ENCODE data around the gene ETV6.

The ETV6 gene

DNA sequence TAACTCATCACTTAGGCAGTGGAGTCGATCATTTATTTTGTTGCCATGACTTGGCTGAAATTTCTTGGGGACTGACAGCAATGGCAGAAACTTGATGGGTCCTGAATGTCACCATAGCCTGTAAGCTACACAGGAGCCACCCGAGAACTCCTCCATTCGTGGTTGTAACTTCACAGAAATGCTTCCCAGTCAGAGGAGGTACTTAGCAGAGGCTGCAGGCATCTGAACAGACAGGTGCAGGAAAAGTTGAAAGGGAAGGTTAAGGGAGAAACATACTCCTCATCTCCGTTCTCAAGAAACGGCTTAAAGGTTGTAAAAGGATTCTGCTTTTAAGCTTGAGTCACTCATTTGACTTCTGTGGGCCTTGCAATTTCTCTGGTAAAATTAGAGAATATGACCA is 47.7 kb downstream of the ETV6 start:
- no peak for DNase-seq

DNA sequence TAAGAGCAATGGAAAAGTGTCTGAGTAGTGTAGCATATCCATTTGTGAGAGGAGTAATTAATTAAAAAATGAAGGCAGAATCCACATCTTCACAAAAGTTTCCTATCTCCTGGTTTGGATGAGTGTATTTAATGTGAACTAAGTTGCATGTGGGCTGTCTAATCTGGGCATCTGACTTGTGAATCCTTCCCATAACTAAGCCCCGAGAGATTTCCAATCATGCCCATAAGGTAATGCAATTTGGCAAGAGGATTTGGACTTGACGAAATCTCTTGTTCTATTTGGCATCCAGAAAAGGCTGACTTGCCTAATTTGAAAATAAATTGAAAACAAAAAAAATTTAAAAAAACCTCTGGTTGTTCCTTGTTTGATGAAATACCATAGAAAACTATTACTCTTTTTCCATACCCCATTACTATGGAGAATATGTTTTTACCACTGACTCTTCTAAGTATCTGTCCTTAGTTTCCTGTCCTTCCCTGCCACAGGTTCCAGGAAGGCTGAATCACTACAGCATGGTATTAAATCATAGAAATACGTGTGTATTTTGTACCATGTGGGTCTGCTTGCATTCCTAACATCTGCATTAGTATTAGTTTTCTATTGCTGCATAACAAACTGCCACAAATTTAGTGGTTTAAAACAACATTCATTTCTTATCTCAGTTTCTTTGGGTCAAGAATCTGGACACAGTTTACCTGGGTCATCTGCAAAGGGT is 48.4 kb downstream of the ETV6 start:
- DNase-seq: no peak

DNA sequence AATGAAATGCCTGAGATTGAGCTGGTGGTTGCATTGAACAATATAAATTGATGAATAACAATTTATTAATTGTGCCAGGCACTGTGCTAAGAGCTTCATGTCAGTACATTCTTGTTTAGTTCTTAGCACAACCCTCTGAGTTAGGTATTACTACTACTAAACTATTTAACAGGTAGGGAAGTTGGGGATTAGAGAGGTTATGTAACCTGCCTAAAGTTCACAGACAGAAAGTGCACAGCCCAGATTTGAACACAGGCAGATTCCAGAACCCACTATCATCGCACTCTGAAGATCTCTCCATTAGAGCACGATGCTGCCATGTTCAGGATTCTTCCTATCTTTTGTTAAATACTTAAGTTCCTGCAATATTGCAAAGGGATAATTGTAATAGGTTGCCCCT is 49.3 kb downstream of the ETV6 start:
- DNase-seq: no peak

DNA sequence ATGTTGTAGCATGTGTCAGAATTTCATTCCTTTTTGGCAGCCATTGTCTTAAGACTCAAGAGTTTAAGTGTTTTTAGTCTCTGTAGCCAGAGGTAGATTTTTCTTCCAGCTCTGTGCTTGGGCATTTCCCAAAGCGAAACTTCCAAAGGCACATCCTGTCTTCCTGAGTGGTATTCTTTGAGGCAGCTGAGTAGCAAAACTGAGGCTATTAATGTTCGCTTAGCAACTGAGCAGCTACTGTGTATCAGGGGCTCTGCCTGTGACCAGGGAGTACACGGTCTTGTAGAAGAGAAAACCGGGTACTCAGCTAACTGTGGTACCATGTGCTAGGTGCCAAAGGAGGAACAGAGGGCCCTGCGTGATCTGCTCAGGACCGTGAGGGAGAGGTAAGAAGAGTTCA is 52.0 kb downstream of the ETV6 start:
- no peak for DNase-seq

DNA sequence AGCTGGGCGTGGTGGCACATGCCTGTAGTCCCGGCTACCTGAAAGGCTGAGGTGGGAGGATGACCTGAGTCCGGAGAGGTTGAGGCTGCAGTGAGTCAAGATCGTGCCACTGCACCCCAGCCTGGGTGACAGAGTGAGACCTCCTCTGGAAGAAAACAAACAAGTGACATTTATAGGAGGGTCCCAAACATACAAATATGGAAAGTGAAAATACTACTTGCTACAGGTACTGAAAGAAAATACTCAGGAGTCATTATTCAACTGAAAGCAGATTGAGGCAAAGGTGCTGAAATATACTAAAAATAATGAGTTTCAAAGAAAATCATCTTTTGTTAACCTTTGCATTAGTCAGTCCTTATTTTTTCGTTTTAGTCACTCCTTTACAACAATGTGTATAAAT is 53.5 kb downstream of the ETV6 start:
- DNase-seq: no peak

DNA sequence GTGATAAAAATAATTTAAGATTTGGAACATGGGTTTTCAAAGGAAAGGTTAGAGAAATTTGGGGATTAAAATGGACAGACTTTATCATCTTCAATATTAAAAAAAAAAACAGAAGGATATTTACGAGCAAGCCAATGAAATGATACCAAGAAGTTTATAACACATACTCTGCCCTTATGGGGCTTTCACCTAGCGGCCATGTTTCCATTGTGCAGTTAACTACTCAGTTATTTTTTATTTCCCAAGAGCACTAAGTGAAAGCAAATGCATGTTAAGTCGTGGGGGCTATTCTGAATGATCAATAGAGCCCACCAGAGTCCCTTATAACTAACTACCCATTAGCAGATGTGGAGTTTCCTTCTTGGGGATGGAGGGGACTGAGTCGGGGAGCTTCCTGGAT is 53.9 kb downstream of the ETV6 start:
- no peak for DNase-seq

DNA sequence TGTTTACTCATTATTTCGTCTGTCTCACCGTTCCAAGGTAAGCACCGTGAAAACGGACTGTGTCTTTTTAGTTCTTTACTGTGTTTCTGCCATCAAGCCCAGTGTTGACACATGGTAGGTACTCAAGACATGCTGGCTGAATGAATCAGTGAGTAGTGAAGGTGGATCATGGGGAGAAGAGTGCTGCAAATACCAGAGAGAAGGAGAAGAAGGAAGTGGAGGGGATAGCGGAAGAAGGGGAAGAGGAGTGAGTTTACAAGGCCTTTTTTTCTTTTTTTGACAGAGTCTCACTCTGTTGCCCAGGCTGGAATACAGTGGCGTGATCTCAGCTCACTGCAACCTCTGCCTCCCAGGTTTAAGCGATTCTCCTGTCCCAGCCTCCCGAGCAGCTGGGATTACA is 54.6 kb downstream of the ETV6 start:
- DNase-seq: no peak

DNA sequence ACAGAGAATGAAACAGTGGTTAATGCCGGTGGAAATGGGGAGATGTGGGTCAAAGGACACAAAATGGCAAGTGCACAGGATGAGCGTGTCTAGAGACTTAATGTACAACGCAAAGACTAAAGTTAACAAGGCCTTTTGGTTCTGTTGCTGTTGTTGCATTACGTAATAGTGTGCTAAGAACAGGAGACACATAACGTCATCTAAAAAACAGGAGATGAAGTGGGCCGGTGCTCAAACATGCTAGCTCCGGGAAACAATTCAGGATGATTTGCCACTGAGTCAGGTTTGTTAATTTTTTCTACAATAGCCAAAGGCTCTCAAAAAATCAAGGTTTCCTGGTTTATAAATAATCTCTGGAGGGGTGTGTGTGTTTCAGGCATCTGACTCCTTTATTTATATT is 55.5 kb downstream of the ETV6 start:
- DNase-seq: no peak

DNA sequence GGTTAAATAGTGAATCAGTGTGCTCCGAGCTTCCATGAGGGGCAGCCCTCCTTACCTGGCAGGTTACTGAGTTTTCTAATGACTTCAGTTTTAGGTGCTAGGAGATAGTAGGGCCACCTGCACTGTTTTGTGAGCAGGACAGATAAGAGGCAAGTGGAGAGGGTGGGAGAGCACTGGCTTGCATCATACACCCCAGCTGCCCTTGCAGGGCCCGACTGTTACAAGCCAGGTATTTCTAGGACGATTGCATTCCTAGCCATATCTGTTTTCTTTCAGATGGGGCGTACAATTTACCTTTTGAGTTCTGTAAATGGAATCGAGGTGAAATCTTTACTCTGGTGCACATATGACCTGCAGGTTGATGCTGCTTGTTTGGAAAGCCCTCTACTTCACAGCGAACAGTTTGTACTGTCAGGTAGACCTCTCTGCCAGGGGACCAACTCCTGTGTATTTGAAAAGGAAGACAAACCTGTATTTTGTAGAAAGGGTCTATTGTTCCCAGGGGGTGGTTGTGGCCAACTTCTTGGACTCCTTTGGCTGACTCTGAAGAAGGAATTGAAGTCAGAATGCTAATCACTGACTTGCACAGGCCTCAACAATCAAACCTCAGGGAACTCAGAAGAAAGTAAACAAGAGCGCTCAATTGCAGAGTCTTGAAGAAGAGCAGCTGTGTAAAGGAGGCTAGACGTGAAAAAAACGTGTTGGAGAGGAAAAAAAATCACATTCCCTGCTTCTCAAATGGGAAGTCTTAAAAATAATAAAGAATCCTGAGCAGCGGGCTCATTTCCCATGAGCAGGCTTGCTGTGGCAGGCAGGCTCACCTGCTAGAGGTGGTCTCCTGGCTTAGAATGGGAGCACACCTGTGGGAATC is 57.3 kb downstream of the ETV6 start:
- DNase-seq: no peak

DNA sequence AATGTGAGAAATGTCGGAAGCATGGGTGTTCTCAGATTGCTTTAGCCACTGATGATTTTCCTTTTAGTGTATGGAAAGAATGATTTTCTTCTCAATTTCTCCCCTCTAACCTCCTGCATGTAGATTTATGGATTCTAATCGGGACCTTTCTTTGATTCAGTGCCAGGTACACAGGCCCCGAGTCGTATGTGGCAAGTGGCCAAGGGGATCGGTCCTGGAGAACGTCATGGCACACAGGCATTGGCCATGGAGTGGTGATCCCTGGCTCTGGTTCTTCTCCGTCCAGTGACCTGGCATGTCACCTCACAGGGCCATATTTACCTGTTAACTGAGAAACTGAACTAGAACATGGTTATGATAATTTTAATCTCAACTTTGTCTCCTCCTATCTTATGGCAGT is 58.1 kb downstream of the ETV6 start:
- DNase-seq: no peak

DNA sequence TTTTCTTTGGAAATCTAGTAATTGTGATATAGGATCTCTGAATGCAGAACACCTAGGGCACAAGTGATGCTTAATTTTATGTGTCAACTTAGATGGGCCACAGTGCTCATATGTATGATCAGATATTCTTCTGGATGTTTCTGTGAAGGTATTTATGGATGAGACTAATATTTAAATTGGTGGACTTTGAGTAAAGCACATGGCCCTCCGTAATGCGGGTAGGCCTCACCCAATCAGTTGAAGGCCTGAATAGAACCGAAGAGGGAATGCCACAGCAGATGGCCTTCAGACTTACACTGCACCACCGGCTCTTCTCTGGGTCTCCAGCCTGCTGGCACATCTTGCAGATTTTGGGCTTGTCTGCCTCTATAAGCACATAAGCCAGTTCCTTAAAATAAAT is 60.0 kb downstream of the ETV6 start:
- DNase-seq: no peak

DNA sequence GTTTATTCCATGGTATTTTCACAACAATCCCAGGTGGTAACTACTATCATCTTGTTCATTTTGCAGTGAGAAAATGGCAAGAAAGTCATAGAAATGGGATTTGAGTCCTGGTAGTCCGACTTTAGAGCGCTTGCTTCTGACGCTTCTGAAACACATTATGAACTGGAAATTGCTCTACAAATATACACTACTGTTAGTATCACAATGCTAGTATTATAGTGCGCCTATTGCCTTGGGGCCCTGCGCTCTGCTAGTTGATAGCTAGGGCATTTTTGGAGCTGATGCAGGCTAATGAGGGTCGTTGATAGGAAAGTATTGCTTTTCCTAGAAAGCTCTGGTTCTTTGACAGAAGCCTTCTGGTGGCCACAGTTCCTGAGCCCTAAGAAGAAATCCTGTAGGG is 61.0 kb downstream of the ETV6 start:
- DNase-seq: no peak

DNA sequence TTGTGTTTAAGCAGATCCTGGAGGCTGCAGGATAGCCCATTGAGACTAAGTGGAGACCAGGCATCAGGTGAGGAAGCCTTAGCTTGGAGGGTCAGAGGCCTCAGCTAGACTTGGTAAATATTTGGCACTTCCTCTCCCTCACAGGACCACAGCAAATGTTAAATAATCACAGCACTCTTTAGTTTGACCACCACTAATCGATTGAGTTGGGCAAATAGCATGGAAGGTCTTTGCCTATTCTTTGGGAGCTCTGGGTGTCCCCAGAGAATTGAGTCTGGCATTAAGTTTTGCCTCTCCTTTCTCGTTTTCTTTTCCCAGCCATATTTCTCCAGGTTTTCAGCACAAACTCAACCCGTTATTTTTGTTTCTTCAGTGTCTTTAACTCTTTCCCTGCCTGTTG is 61.4 kb downstream of the ETV6 start:
- no peak for DNase-seq

DNA sequence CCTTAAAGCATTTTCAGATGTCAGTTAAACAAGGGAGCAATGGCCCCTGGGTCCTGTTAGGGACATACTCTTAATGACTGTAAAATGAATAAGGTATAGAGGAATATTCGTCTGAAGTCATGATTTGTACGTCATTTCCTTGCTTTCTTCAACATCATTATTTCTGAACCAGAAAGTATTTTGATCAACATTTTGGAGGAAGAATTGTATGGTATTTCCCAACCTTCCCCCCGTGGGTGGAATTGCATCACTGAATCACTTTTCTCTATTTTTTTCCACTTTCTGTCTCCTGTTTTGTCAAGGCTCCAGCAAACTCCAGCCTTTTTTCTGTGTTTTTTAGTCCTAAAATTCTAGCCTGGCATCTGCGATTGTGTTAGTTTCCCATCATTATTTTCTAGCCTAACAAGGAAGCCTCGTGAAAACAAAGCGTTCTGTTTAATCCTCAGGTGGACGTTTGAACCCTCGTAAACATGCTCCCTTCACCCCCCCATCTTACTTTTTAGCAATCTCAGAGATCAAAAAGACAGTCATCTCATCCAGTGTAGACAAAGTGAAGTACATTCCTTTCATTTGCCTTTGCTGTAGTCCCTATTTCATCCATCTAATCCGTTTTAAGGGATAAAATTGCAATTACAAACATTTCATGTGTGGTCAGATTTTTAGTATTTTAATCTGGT is 62.3 kb downstream of the ETV6 start:
- no peak for DNase-seq

DNA sequence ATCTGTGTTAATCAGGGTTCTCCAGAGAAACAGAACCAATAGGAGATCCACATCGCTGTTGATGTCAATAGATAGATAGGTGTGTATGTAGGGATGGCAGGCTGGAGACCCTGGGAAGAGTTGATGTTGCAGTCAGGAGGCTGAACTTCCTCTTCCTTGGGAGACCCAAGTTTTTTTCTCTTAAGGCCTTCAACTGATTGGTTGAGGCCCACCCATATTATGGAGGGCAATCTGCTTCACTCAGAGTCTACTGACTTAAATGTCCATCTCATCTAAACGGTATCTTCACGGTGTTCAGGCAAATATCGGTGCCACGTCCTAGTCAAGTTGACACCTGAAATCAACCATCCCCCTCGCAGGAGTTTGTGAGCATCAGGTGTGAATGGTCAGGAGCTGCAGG is 63.0 kb downstream of the ETV6 start:
- DNase-seq: no peak

DNA sequence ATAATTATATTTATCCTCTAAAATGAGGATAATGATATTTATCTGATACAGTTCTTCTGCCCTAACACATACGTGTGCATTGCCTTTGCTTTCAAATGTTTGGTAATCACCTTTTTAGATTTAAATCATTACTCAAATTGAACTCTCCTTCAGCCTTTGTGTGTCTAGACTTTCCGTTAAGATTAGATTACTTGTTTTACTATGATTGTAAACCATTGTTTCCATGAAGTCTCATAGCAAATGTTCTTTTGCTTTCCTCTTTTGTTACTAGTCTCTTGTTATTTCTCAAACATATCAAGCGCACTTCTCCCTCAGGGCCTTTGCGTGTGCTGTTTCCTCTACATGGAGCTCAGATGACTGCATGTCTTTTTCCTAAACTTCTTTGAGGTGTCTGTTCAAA is 63.7 kb downstream of the ETV6 start:
- no peak for DNase-seq

DNA sequence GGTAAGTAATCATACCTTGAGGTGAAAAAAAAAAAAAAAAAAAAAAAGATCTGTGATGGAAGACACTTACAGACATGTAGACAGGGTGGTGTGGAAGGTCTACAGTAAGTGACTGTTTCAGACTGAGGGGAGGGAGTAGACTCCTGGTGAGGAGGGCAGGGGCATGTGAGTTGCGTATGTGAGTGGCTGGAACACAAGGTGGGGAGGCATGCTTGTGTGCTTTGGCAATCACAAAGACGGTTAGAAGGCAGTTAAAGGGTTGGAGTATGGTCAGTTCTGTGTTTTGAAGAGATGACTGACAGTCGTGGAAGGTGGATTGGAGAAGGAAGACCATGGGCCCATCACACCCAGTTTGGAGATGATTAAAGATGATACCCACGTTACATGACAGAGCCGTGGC is 65.2 kb downstream of the ETV6 start:
- no peak for DNase-seq

DNA sequence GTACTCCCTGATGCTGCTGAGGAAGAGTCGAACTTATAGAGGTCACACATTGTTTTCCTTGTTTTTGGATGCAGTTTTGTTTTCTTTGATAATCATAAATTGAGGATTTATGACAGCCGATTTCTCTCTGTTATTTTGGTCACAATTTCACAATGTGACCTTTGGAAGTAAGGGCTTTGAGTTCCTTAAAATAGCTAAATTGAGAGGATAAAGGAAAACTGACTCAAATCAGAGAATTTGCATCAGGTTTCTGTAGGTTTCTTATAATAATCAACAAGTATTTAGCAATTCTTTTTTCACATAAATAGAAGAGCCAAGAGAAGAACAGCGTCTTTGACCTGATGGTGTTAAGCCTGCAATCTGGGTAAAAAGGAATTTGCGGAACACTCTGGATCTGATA is 66.1 kb downstream of the ETV6 start:
- no peak for DNase-seq

DNA sequence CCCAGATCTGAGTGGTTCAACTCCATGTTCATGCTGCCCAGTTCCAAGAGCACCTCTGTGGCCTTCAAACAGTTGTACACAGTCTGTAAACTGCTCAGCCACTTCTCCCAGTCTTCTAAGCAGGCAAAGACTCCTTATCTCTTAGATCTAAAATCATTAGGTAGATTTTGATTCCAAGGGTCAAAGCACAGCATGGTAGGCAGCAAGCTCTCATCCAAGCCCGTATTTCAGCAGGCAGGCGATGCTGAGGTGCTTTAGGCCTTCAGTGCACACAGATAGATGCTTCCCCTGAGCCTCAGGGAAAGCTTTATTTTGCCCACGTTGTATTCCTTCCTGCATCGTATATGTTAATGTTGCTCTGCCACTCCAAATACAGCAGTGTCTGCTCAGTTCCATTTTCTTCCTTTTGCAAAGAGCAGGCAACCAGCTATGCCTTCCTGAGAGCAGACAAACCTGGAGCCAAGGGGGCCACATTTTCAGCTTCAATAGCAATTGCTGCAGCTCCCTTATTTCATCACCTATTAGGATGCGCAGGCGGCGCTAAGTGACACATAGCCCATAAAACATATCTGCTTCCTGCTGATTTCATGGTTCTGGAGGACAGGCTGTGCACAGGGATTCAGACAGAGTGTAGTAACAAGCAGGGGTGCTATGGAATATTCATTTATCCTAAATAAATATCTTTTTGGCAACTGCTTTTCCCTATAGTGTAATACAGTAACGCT is 67.5 kb downstream of the ETV6 start:
- DNase-seq: no peak

DNA sequence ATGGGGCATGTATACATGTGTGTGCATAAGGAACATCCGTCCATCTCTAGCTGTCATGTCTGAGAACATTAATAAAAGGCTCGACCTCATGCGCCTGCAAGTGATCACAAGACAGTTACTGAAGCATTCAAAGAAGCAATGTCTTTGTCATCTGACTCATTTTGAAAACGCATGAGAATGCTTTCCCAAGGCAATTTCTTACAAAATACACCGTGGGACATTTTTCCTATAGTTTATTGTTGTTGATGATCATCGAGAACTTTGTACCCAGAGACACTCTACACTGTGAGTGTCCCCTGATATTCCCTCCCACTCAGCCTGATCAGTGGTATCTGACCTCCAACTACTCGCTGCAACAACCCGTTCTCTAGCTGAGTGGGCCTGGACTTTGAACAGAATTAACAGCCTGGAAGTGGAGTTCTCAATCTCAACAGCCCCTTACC is 68.1 kb downstream of the ETV6 start:
- DNase-seq: no peak

DNA sequence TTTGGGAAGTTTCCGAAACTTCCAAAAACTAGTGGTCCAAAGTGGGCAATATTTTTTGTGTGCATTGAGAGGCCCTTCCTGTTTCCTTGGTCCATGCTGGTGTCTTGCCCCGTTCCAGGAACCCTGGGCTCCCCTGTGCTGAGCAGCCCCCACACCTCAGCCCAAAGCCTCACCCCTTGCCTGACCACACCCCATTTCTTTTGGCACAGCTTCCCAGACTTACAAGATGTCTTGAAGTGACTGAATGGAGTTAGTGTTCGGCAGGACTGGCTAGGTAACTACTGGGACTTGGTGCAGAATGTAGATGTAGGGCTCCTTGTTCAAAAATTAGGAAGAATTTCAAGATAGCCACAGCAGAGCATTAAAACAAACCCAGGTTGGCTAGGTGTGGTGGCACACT is 68.6 kb downstream of the ETV6 start:
- DNase-seq: no peak

DNA sequence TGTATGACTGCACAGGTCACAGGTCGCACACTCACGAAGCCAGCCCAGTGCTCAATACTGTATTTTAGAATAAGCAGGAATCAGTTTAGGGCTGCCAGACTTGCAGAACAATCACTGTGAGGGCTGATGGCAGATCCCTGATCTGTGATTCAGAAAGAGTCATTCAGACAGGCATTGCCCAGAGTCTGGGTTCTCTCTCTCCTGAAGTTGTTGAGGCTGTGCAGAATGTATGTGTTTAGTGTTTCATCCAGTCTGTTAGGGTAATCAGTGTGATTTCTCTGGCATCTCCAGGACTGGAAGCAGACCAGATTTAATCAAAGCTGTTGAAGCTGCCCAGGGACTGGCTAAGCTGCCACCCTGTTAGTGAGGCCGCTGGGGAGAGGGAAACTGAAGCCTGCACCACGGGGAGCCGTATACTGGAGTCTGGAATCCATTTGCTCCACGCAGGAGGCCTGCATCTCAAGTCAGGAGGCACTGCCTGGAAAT is 69.3 kb downstream of the ETV6 start:
- DNase-seq: no peak

DNA sequence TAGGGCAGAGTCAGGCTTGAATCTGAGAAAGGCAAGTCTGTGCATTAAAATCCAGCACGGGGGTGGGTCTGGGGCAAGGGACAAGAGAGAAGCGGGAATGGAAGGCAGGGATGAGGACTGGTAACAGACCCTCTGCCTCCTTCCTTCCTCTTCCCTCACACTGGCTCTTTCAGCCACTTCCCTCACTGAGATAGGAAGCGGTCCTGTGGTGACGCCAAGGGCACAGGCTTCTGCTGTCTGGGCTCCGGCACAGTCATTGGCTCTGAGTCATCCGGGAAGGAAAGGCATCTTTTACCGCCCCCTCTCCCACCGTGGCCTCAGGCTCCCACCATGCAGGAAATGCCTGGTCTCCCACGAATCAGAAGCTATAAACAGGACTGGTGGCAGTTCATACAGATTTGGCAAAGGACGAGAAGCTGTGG is 70.2 kb downstream of the ETV6 start:
- no peak for DNase-seq

Data from NCI-H1048 (cell line).